Osteocyte (in vitro differentiated cells): ENCODE data around the gene TOM1L2. TPM values are rescaled to one million over a fixed set of nuclear protein-coding genes. Genes with fewer than 3 reads are reported as not detected.

Experiments used
- DNase-seq: peaks from one replicate; pipeline ENCODE4 v3.0.0; 2021; ENCODE audit warnings: mixed read lengths; ENCODE audit not compliant: unreplicated experiment; ENCODE audit errors: extremely low spot score
- H3K27ac Mint-ChIP-seq: one replicate; pipeline ENCODE4 v1.8.0; 2021; ENCODE audit warnings: mild to moderate bottlenecking, mixed read lengths; ENCODE audit not compliant: unreplicated experiment
- H3K27me3 Mint-ChIP-seq: one replicate; pipeline ENCODE4 v1.8.0; 2021; ENCODE audit warnings: mixed read lengths; ENCODE audit not compliant: unreplicated experiment
- H3K36me3 Mint-ChIP-seq: one replicate; pipeline ENCODE4 v1.8.0; 2021; ENCODE audit warnings: mixed read lengths; ENCODE audit not compliant: unreplicated experiment
- H3K4me1 Mint-ChIP-seq: one replicate; pipeline ENCODE4 v1.8.0; 2021; ENCODE audit warnings: mixed read lengths; ENCODE audit not compliant: unreplicated experiment
- H3K4me3 Mint-ChIP-seq: one replicate; pipeline ENCODE4 v1.8.0; 2021; ENCODE audit warnings: mild to moderate bottlenecking, moderate library complexity, mixed read lengths; ENCODE audit not compliant: unreplicated experiment
- H3K9me3 Mint-ChIP-seq: one replicate; pipeline ENCODE4 v1.8.0; 2021; ENCODE audit warnings: mixed read lengths; ENCODE audit not compliant: unreplicated experiment
- CTCF ChIP-seq: fragments of 200-600 bp; sonication (generic); IDR thresholded peaks from 2 replicates; pipeline ENCODE4 v1.5.0; 2021; ENCODE audit warnings: antibody characterized with exemption, mild to moderate bottlenecking, moderate library complexity
- total RNA-seq: library from RNA; stranded (reverse); gene quantifications from 2 replicates; pipeline ENCODE4 v1.2.1, GENCODE V29; 2021

The TOM1L2 gene
- total RNA-seq, 1 donor from 2014 or later = 69.7 TPM

GRCh38 chr17:17806611-17807274 is 165.5 kb downstream of the TOM1L2 start:
- Mint-ChIP-seq H3K4me3 (no peak overlapping the region), H3K27me3 (no peaks in the 10 kb centered on the region), H3K4me1 (peaks cover 28% of the 10 kb centered on the region), H3K36me3 (peaks cover 18% of the 10 kb centered on the region), H3K9me3 (no peaks in the 10 kb centered on the region), H3K27ac (no peak overlapping the region)
- no peak for TF ChIP-seq CTCF
- DNase-seq = no peak

GRCh38 chr17:17806035-17806434 is 166.2 kb downstream of the TOM1L2 start:
- no peaks in the 10 kb centered on the region for H3K27me3 Mint-ChIP-seq
- no peaks in the 10 kb centered on the region for H3K9me3 Mint-ChIP-seq
- peaks cover 18% of the 10 kb centered on the region for H3K36me3 Mint-ChIP-seq
- DNase-seq = no peak
- peaks cover 21% of the 10 kb centered on the region for H3K4me1 Mint-ChIP-seq
- H3K4me3 Mint-ChIP-seq = no peak overlapping the region
- TF ChIP-seq CTCF = no peak
- peak overlapping the region; percentile 44 for H3K27ac Mint-ChIP-seq

GRCh38 chr17:17805575-17805974 is 166.6 kb downstream of the TOM1L2 start:
- H3K27ac Mint-ChIP-seq = peak overlapping the region; percentile 44
- no peak for TF ChIP-seq CTCF
- no peak for DNase-seq
- peaks cover 18% of the 10 kb centered on the region for H3K36me3 Mint-ChIP-seq
- peaks cover 20% of the 10 kb centered on the region for H3K4me1 Mint-ChIP-seq
- no peaks in the 10 kb centered on the region for H3K27me3 Mint-ChIP-seq
- H3K9me3 Mint-ChIP-seq = no peaks in the 10 kb centered on the region
- no peak overlapping the region for H3K4me3 Mint-ChIP-seq

GRCh38 chr17:17804007-17804406 is 168.2 kb downstream of the TOM1L2 start:
- no peak for TF ChIP-seq CTCF
- Mint-ChIP-seq H3K36me3 (peaks cover 18% of the 10 kb centered on the region), H3K4me3 (no peak overlapping the region), H3K4me1 (peaks cover 8% of the 10 kb centered on the region), H3K9me3 (no peaks in the 10 kb centered on the region), H3K27me3 (no peaks in the 10 kb centered on the region), H3K27ac (no peak overlapping the region)
- no peak for DNase-seq

GRCh38 chr17:17801800-17802481 is 170.3 kb downstream of the TOM1L2 start:
- H3K36me3 Mint-ChIP-seq = peaks cover 20% of the 10 kb centered on the region
- H3K9me3 Mint-ChIP-seq = no peaks in the 10 kb centered on the region
- H3K27ac Mint-ChIP-seq = no peak overlapping the region
- TF ChIP-seq CTCF = no peak
- no peaks in the 10 kb centered on the region for H3K4me1 Mint-ChIP-seq
- no peaks in the 10 kb centered on the region for H3K27me3 Mint-ChIP-seq
- DNase-seq = no peak
- no peak overlapping the region for H3K4me3 Mint-ChIP-seq
